ENCODE data around the gene ELK3.

- TF ChIP-seq FOSL1 (CRISPR knock-in tag; IDR thresholded peaks at IDR 0.05; ENCODE audit: borderline replicate concordance) (no peak), PLRG1 (conservative IDR thresholded peaks at IDR 0.05) (no peak), ATAD3A (CRISPR knock-in tag; IDR thresholded peaks at IDR 0.05) (no peak)
These were observed 63.5 kb downstream of the ELK3 start for GRCh38 chr12:96257550-96258103.

Data from HepG2 (cell line).